IPS-NIHi11 (cell line): ENCODE measurements around the gene CDC34.

Experiments used
- DNase-seq: peaks from one replicate; pipeline ENCODE4 v3.0.0; 2012; ENCODE audit warnings: mixed read lengths, low spot score

The CDC34 gene

DNA sequence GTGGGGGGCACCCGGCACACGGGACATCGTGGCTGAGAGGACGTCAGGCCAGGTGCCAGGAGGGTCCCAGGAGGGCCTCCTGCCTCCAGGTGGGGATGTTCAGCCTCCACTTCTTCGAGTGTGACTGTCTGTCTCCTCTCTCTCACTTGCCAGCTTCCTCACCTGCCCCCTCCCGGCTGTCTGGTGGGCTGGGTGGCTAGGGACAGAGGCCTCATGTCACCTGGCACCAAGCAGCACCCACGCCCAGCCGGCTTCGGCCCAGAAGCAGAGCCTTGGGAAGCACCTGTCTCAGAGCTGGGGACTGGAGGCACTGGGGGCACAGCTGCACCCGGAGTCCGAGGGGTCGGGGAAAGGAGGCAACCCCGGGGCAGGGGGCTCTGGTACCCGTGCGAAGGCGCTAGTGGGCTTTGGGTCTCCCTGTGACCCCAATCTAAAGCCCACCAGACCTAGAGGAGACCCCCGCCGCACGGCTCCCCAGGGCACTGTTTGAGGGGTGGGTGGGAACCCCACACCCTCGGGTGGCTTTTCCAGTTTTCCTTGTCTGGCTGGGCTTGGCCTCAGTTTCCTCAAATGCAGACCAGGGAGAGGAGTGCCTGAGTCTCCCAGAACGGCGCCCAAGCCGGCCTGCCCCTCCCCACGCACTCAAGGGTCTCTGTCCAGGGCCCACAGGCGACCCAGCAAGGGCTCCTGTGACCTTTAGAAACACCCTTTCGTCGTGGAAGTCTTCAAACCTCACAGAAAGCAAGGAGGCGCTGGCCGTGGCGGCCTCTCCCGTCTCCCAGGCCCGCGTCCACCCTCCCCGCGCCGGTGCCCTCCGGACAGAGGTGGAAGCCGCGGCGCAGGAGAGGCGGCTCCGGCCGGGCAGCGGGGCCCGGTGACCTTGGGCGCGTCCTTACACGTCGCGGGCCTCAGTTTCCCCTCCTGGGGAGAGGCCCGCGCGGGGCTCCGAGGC is 57.5 kb downstream of the CDC34 start:
- DNase-seq: no peak

- DNase-seq: peak; percentile 69
These were observed 58.3 kb downstream of the CDC34 start, which contains the start of gene HCN2 for GRCh38 chr19:589693-590395. HCN2 (plus strand) TSS chr19:589881; CDS start chr19:589946, 65 bp downstream.

DNA sequence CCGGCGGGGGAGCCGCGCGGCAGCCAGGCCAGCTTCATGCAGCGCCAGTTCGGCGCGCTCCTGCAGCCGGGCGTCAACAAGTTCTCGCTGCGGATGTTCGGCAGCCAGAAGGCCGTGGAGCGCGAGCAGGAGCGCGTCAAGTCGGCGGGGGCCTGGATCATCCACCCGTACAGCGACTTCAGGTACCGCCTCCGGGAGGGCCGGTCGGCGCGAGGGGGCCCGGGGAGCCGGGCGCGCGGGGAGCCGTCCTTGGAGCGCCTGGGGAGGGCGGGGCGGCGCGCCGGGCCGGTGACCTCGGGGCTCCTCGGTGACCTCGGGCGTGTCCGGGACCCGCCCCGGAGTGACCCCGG is 58.8 kb downstream of the CDC34 start:
- DNase-seq: no peak

- no peak for DNase-seq
These were observed 59.2 kb downstream of the CDC34 start for GRCh38 chr19:590750-591098.

- peak; percentile 84 for DNase-seq
These were observed 59.8 kb downstream of the CDC34 start for GRCh38 chr19:591099-591958.
